HG02763 (cell line): Measurements from ENCODE around the gene SGTA.
"Not testable (repeated sequence)": the region's sequence is repeated elsewhere in the genome, so short reads cannot be mapped to it uniquely, and the experiment has no call there.

ENCODE experiments used
- ATAC-seq: cut with Tn5 transposase; IDR thresholded peaks from one replicate; pipeline ENCODE4 v1.9.1; 2021; ENCODE audit warnings: mild to moderate bottlenecking, moderate library complexity; ENCODE audit not compliant: unreplicated experiment

The SGTA gene

GRCh38 chr19:2795827-2796658 is 13.0 kb upstream of the SGTA start:
- ATAC-seq: no peak

- ATAC-seq: no peak
Observed at GRCh38 chr19:2793577-2793976, 10.5 kb upstream of the SGTA start.

- no peak for ATAC-seq
Observed at GRCh38 chr19:2793126-2793525, 10.1 kb upstream of the SGTA start.

DNA sequence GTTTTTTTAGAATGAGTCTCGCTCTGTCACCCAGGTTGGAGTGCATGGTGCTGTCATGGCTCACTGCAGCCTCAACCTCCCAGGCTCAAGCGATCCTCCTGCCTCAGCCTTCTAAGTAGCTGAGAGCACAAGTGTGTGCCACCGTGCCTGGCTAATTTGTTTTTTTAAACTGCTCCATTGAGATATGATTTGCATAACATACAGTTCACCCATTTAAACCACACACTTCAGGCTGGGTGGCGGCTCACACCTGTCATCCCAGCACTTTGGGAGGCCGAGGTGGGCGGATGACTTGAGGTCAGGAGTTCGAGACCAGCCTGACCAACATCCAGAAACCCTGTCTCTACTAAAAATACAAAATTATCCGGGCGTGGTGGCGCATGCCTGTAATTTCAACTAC is 9.6 kb upstream of the SGTA start:
- ATAC-seq: not testable (repeated sequence)

GRCh38 chr19:2791876-2792275 is 8.8 kb upstream of the SGTA start:
- no peak for ATAC-seq

DNA sequence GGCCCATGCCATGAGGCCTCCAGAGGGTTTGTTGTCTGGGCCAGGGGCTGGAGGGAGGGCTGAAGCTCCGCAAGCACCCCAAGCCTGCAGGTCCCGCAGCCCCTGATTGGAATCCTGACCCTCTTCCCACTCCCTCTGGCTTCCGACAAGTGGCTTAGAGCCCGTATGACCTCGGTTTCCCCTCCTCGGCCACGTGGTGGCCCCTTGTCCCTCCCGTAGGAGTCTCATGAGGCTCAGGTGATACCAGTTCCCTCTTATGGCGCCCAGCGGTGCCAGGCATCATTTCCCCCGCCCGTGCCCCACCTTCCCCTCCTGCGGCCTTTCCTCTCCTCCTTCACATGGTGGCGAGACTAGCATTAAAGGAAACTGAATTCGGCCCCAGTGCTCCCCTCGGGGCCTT is 8.4 kb upstream of the SGTA start:
- no peak for ATAC-seq

- ATAC-seq: no peak
Observed at GRCh38 chr19:2790557-2791271, 7.6 kb upstream of the SGTA start.

DNA sequence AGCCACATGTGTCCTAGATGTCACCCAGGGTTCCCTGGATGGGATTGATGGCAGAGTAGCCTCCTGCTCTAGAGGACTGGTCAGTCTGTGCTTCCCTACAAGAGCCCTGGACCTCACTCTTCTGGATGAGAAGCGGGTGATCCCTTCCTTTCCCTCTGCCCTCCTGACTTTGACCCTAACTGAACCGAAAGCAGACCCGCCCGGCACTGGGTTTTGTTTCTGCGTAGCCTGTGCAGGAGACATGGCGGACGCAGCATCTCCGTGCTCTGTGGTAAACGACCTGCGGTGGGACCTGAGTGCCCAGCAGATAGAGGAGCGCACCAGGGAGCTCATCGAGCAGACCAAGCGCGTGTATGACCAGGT is 7.1 kb upstream of the SGTA start:
- ATAC-seq: no peak

DNA sequence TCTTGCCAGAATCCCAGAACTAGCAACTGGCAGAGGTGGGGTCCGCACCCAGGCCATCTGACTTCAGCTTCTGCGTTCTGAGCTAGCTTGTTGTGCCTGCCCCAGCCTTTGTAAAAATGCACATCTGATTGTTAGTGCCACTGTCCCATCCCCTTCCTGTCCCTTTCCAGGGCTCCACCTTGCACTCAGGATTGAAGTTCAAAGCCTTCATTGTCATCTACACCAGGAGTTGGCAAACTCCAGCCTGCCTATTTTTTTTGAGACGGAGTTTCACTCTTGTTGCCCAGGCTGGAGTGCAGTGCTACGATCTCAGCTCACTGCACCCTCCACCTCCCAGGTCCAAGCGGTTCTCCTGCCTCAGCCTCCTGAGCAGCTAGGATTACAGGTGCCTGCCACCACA is 5.2 kb upstream of the SGTA start:
- ATAC-seq: no peak

- no peak for ATAC-seq
Observed at GRCh38 chr19:2787115-2787514, 4.0 kb upstream of the SGTA start.

DNA sequence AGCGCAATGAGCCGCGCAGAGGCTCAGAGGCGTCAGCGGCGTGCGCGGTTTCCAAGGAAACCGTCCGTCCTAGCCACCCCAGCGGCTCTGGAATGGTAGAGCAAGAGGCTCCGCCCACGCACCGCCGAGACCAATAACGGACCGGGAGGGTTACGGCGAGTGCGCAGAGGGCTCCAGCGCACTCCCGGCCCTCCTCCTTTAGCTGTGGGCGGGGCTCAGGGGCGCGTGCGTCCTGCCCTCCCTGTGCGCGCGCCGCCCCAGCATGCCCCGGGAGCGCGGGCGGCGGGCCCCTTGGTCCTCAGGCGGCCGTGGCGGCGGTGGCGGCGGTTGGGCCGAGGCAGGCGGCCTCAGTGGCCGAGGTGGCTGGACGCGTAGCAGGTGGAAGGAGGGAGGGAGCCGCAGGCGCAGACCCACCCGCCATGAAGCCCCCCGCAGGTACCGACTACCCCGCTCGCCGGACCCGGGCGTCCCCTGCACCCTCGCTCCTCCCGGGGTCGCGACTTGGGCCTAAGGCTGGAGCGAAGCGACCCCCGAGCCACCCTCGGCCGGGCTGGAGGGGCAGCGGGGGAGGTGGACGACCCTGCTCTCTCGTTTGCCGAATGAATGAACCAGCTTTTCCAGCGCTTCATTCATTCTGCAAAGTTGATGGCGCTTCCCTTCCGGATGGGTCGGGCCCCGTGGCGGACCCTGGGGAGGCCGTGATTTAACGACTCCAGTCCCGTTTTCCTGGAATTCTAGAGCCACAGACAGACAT is 2.3 kb upstream of the SGTA start, which contains the start of gene THOP1:
Gene THOP1, plus strand, starts transcription at position 260 of the 754 bp plus-strand sequence. Its CDS starts 160 bp downstream, at position 420.
- ATAC-seq: peak; percentile 67

DNA sequence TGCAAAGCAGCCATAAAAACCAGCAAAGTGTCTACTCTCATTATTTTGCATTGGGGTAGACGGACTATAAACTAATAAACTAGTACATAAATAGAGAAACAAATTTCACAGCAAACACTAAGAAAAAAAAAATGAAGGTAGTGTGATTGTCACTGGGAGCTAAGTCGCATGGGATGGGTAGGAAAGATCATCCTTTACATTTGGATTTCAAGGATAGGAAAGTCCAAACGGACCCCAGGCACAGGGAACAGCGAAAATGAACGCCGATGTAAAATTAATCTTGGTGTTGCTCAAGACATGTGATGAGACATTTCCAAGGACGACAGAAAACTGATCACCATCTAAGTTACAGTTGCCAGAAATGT is 690 bp upstream of the SGTA start:
- no peak for ATAC-seq

GRCh38 chr19:2782329-2782935 is 641 bp downstream of the SGTA start:
- ATAC-seq: no peak

DNA sequence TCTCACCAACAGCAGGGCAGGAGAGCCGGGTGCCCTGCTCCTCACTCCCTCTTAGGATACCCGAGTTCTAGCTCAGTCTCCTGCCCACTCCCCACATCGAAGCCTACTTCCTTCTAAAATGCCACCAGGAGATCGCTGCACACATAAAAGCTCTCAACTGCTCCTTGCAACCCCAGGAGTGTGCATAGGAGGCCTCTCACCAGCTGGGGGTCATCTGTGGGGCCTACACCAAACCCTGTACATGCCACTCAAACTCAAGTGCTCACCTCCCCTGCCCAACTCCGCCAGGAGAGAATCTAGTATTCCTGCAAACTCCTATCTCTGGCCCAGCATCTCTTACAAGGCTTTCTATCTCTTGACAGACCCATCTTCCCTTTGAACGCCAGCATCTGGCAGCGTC is 2.8 kb downstream of the SGTA start:
- no peak for ATAC-seq

DNA sequence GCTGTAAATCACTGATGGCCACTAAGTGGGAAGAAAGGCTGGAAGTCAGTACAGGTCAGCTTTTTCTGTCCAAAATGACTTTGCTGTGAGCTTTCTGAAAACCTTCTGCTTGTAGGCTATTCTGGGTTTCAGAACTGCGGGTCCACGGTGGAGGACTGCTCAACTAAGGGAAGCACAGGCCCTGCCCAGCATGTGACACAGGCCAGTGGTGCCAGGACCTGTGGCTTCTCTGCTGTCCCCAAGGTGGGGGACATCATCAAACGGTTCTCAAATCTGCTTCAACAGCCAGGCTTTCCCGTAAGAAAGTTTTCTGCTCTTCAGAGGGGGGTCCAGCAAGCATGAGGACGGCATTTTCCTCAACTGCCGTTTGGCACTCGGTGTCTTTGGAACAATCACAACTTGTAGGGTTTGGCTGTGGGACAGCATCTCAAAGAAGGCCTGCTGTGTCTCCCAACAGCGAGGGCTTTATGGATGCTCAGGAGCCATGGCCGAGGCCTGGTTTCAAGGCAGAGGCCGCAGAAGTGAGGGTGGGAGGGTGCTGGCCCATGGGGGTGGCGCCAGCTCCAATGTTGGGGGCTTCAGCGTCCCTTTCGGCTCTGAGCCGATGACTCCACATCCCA is 3.8 kb downstream of the SGTA start:
- ATAC-seq: no peak

GRCh38 chr19:2777952-2778683 is 5.0 kb downstream of the SGTA start:
- no peak for ATAC-seq

- ATAC-seq: no peak
Observed at GRCh38 chr19:2775556-2776430, 7.3 kb downstream of the SGTA start.

DNA sequence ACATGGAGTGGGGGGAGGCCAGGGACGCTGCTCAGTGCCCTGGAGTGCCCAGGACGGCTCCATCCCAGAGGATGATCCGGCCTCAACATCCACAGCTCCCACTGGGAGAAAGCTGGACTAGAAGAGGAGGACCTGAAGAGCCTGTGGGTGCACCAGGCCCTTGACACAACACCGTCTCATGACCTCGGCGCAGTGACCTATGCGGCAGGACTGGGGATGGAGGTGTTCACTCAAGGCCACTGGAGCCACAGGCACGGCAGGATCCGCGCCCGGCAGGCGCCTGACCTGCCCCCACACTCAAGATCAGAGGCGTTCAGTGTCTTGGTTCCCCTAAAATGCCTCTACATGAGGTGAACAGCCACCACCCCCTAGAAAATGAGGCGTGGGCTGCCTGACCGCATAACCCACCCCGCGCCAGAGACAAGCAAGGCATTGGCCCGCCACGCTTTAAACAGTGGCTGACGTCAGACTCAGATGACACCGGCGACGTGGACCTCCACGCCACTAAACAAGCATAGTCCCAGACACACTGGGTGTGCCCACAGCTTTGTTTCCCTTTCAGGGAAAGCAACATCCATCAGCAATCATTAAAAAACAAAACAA is 8.0 kb downstream of the SGTA start:
- no peak for ATAC-seq
